Measurements from ENCODE around the gene CEP85L. TPM values are rescaled to one million over a fixed set of nuclear protein-coding genes. Genes with fewer than 3 reads are reported as not detected.

Gene CEP85L
- total and polyA plus RNA-seq, 10 donors: 6.3 to 46.5 (median 30.7) TPM

DNA sequence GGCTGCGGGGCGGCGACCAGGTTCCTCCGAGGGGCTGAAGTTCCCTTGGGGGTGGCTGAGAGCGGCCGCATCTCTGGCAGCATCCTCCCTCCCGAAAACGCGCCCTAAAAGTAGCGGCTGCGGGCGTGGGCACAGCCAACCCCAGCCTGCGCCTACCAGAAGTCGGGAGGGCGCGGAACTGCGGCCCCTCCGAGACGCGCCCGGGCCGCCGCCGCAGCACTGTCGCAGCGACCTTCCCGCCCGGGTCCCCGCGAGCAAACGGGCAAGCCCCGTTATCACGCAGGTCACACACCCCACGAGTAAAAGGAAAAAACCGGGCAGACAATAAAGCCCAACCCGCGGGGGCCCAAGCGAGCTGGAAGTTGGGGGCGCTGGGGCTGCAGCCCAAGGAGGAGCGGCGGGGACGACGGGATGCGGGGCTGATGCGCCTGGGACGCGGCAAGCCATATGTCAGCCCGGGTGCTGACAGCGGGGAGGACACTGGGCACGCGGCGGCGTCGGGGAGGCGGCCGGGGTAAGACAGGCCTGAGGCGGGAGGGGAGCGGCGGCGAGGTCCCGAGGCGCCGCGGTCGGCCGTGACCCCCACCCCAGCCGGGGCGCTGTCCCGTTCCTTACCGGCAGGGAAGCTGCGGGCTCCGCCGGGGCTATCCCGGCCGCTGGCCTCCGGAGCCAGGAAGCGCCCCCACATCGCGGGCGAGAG is 659 bp downstream of the CEP85L start:
- Histone ChIP-seq H3K9me3 (no peaks in the 10 kb centered on the region), H3K36me3 (peaks cover 0 to 6% (median 0%) of the 10 kb centered on the region in 6 donors), H3K4me3 (peak overlapping the region; percentile 59 to 92 (median 81)), H3K27ac (peak overlapping the region; percentile 92 to 97 (median 96)), H3K27me3 (replicated peaks in 1 of 7) (no peaks in the 10 kb centered on the region), H3K4me1 (peaks cover 5 to 47% (median 18%) of the 10 kb centered on the region in 6 donors)
- 0 to 1% (median 0%) methylated on average over 48 to 80 of the region's 80 CpGs for WGBS, 5 donors
- DNase-seq: peak; percentile 89
- TF ChIP-seq, protein P1, sequence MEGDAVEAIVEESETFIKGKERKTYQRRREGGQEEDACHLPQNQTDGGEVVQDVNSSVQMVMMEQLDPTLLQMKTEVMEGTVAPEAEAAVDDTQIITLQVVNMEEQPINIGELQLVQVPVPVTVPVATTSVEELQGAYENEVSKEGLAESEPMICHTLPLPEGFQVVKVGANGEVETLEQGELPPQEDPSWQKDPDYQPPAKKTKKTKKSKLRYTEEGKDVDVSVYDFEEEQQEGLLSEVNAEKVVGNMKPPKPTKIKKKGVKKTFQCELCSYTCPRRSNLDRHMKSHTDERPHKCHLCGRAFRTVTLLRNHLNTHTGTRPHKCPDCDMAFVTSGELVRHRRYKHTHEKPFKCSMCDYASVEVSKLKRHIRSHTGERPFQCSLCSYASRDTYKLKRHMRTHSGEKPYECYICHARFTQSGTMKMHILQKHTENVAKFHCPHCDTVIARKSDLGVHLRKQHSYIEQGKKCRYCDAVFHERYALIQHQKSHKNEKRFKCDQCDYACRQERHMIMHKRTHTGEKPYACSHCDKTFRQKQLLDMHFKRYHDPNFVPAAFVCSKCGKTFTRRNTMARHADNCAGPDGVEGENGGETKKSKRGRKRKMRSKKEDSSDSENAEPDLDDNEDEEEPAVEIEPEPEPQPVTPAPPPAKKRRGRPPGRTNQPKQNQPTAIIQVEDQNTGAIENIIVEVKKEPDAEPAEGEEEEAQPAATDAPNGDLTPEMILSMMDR (IDR thresholded peaks at IDR 0.05 in 8 of 11, conservative IDR thresholded peaks at IDR 0.05 in 3 of 11): peak in 4 of 11 experiments; percentile 11 to 48 (median 40)
- TF ChIP-seq POLR2A (IDR thresholded peaks at IDR 0.05) (no peak), POLR2AphosphoS5 (IDR thresholded peaks at IDR 0.05) (peak; percentile 39 to 75 (median 74))
- intact Hi-C loops (cut with DNase I; ENCODE audit: low total_unique reads): loop anchor here (10.0 kb wide), 2 partner anchors 54 to 124 kb away; no protein-coding TSS in a partner anchor

DNA sequence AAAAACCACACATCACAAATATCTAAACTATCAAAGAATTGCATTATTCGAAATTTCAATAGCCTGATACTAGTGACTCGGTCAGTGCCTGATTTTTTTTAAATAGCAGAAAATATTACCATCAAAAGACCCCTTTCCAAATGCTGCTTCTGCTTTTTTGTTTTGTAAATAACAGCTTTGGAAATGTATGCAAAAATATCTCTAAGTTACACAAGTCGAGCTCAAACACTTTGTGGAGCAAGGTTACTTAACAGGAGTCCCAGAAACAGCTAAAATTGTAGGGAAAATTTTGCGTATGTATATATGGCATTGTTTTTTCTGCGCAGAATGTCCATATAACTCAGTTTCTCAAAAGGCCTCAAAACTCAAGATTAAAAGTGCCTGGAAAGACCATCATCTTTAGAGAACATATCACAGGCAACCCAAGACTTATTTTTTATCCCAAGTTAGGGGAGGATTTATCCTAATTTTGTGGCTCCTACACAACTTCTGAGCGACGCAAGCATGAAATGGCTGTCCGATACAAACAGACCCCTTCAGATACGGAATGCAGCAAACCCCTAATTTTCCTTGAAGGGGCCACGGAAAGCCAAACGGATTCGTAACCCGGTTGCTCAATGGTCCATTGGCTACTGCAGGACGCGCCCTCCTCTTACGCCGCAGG is 1.3 kb downstream of the CEP85L start:
- Histone ChIP-seq H3K4me1 (peaks cover 5 to 54% (median 23%) of the 10 kb centered on the region in 6 donors), H3K27me3 (replicated peaks in 1 of 7) (no peaks in the 10 kb centered on the region), H3K36me3 (peaks cover 0 to 8% (median 0%) of the 10 kb centered on the region in 6 donors), H3K27ac (peak overlapping the region; percentile 92 to 97 (median 96)), H3K9me3 (no peaks in the 10 kb centered on the region), H3K4me3 (peak overlapping the region; percentile 59 to 92 (median 81))
- TF ChIP-seq, protein P1 (IDR thresholded peaks at IDR 0.05 in 8 of 11, conservative IDR thresholded peaks at IDR 0.05 in 3 of 11): no peak
- TF ChIP-seq POLR2AphosphoS5 (IDR thresholded peaks at IDR 0.05) (no peak), POLR2A (IDR thresholded peaks at IDR 0.05) (no peak)
- 9 to 15% (median 13%) methylated on average over 17 of the region's 17 CpGs for WGBS, 5 donors
- DNase-seq: no peak
- intact Hi-C loops (cut with DNase I; ENCODE audit: low total_unique reads): loop anchor here (10.0 kb wide), 2 partner anchors 55 to 125 kb away; no protein-coding TSS in a partner anchor

DNA sequence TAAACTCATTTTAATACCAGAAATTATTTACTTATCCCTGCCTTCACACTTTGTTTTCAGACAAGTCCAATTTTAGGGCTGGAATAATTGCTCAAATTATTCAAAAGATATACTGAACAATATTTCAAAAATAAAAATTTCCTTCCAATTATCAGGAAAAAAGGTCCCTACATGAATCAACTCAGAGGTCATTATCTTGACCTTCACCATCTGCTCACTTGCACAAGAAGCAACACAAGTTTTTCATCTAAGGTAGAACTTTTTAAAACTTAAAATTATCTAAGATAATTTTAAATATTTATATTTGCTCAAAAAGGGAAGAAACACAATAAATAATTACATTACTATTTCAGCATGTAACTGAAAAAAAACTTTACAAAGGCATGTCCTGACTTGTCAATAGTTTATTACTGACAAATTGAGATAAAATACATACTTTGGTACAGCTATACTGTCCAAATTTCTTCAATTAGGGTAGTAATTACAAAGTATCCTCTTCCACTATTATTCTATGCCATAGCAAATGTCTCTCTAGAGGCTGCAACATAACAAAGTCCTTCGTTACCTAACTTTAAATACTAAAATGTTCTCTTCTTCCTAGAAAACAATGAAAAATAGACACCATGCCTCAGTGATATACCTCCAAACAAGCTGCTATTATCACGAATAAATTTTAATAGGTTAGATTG is 2.4 kb downstream of the CEP85L start:
- intact Hi-C loops (cut with DNase I; ENCODE audit: low total_unique reads): no loop called here
- no peak for DNase-seq
- peak overlapping the region in 2 of 8 donors; percentile 80 to 92 for H3K4me3 ChIP-seq
- WGBS, 5 donors: 63 to 80% (median 73%) methylated on average over 2 of the region's 2 CpGs
- H3K9me3 ChIP-seq: no peaks in the 10 kb centered on the region
- no peaks in the 10 kb centered on the region for H3K27me3 ChIP-seq (replicated peaks in 1 of 7)
- H3K27ac ChIP-seq: no peak overlapping the region
- TF ChIP-seq POLR2A (IDR thresholded peaks at IDR 0.05): no peak
- TF ChIP-seq POLR2AphosphoS5 (IDR thresholded peaks at IDR 0.05): no peak
- TF ChIP-seq, protein P1 (IDR thresholded peaks at IDR 0.05 in 8 of 11, conservative IDR thresholded peaks at IDR 0.05 in 3 of 11): no peak
- H3K4me1 ChIP-seq: peaks cover 5 to 64% (median 27%) of the 10 kb centered on the region in 6 donors
- peaks cover 0 to 8% (median 0%) of the 10 kb centered on the region in 6 donors for H3K36me3 ChIP-seq
